GM18505 (cell line): ENCODE results near the gene GOLGA8N.

ENCODE experiments used
- ATAC-seq: cut with Tn5 transposase; IDR thresholded peaks from one replicate; pipeline ENCODE4 v1.9.1; 2021; ENCODE audit not compliant: unreplicated experiment
- POLR2A ChIP-seq: IDR thresholded peaks from 4 replicates; pipeline ENCODE4 v1.6.1; 2011; ENCODE audit warnings: borderline replicate concordance; ENCODE audit not compliant: insufficient read depth, insufficient read length; ENCODE audit errors: extremely low read depth

Gene GOLGA8N

DNA sequence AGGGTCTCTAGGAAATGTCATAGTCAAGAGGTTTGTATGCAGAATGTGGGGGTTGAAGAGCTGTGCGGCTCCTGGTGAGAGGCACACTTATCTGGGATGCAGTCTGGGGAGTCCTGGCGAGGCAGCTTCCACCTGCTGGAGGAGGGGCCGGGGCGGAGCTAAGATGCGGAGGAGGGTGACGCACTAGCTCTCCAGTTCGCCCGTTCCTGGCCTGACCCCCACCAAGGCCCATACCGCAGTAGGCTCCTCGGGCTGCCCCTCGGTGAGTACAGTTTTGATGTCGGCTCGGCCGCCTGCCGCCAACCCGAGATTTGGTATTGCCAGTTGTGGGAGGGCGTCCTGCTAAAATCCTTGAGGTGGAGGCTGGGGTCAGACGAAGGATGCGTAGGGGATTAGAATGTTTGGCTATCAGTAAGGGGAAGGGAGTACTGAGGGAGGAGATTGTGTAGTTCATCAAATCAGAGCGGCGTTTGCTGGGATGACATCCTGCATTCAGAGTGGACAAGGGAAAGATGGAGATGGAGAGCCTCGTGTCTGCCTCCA, 48.3 kb downstream of the GOLGA8N start, which contains the start of gene SCG5:
SCG5 (plus strand) TSS at position 194 of the 543 bp plus-strand sequence. CDS start 1,883 bp downstream, outside the sequence.
- peak; percentile 23 for TF ChIP-seq POLR2A
- ATAC-seq: no peak

DNA sequence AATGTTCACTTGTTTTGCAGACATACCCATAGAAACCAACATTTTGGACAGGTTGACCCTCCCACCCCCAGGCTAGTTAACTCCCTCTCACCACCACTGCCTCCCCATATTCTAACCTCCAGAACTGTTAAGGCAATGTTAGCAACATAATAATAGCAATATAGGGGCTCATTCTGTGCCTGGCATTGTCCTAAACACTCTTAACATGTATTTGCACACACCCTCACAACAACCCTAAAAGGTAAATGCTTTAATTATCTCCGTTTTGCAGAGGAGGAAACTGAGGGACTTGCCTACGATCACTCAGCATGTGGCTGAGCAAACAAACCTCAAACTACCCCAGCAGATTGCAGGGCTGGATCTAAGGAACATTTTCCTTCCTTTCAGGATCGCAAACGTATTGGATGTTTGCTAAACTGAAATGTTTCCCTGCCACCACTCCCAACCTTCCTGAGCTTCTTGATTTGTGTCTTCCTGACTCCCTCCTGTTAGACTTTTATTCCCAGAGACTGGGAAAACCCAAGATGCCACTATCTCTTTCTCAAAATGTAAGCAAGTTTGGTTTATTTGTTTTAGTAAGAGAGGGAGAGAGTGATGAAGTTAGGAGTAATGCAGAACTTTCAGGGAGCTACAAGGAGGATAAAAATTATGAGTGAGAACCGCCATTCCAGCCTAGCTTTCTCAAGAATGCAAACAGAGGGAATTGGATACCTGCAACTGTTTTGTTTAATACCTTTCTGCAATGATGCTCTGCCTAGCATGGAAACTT, 49.6 kb downstream of the GOLGA8N start:
- no peak for TF ChIP-seq POLR2A
- no peak for ATAC-seq

DNA sequence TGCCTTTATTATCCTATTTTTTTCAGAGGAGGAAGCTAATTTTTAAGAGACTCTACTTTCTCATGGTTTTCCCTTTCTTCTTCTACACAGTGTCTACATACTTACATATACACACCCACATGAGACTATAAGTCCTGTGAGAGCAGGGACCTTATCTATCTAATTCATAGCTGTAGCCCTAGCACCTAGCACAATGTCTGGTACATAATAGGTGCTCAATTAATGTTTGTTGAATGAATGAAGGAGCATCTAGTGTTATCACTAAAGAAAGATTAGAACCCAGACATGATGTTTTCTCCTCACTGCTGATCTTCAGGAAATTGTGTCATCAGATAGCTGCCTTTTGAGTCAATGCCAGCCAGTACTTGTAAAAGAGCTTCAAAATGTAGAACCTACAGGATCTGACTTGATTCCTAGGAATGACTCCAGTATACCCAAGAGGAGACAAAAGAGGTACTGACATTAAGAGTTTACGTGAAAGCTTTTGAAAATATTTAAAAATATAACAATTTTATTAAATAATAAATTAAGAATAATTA, 50.7 kb downstream of the GOLGA8N start:
- ATAC-seq: no peak

DNA sequence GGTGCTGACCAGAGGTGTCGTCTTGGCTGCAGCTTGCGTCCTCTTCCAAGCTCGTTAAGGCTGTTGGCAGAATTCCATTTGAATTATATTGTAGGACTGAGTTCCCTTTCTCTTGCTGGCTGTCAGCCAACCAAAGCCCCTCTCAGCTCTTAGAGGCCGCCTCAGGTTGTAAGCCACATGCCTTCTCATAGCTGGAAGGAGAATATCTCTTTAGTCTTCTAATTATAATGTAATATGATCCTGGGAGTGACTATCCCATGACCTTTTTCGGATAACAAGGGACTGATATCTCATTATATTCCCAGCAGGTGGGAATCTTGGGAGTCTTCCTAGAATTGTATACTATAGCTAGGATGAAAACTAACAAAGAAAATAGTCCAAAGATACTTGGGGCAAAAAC, 53.0 kb downstream of the GOLGA8N start:
- no peak for ATAC-seq

More for the DNA sequence above, 50.7 kb downstream of the GOLGA8N start:
- TF ChIP-seq POLR2A: no peak

DNA sequence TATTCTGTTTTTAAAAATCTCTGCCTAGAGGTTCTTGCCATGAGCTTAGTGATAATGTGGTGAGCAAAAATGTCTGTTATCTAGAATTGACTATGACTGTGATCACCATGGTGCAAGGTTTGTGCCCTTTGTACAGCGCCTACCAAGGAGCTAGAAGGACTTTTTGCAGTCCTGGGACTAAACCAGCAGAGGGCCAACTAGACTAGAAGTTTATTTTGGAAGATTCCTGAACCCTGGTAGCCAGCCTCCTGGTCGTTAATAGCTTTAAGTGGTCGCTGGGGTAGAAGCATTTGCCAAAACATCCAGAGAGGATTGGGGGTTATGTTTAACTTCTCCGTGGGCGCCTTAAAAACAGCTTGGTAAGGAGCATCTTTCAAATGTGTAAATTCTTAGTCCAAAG, 56.1 kb downstream of the GOLGA8N start:
- no peak for TF ChIP-seq POLR2A
- ATAC-seq: no peak

More for the DNA sequence above, 53.0 kb downstream of the GOLGA8N start:
- no peak for TF ChIP-seq POLR2A

DNA sequence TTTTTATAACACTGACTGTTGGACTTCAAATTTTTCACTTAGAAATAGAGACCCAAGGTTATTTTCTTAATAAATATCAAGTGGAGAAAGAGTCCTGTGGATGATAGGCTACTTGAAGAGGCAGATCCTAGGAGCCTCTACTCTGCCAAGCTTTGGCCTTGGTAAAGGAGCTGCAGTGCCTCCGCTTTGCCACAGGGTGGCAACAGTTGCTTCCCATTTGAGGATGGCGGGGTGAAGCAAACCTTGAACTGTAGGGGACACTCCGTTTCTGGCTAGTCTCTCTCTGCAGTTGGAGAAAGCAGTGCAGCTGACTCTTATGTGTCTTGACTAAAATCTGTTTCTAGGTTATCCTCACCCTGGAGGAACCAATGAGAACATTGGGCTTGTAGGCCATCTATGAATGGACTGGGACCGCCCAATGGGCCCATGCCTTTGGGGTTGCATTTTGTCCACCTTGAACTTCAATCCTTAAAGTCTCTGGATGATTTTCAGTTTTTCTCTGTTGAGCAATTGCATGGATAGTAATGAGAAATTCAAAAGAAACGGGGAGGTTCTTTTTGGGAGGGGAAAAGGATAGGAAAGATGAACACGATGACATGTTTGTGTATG, 58.1 kb downstream of the GOLGA8N start:
- TF ChIP-seq POLR2A: no peak
- ATAC-seq: peak; percentile 71

DNA sequence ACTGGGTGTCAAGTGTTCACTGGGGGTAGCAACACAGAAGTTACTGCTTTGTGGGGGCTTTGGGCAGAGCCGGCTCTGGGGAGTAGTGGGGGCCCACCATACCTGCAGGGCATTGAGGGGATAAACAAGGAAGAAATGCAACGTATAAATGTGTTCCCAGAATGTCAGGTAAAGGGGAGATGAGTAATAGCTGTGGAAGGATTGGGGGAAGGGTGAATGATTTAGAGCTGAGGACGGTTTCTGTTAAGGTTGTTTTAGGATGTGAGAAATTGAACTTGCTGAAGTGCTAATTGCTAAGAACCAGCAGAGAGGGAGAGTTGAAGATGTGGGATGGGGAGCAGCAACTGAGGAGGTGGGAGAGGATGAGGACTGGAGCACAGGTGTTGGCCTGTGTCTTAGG, 58.9 kb downstream of the GOLGA8N start:
- ATAC-seq: no peak
- no peak for TF ChIP-seq POLR2A

DNA sequence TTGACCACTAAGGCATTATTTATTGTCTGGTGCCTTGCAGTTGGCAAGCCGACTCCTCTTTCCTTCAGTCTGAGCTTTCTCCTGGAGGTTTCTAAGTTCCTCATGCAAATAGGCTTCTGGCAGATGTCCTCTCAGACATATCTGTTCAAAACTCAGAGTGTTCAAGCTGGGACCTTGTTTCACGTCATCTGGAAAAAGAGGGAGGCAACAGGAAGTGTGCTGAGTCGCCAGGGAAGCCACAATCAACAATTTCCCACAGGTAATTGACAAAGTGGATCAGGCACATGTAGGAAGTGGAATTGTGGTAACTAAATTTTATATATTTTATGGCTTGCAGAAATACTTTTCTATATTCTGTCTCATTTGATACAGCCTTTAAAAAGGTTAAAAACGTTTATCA, 62.8 kb downstream of the GOLGA8N start:
- ATAC-seq: no peak
- TF ChIP-seq POLR2A: no peak

DNA sequence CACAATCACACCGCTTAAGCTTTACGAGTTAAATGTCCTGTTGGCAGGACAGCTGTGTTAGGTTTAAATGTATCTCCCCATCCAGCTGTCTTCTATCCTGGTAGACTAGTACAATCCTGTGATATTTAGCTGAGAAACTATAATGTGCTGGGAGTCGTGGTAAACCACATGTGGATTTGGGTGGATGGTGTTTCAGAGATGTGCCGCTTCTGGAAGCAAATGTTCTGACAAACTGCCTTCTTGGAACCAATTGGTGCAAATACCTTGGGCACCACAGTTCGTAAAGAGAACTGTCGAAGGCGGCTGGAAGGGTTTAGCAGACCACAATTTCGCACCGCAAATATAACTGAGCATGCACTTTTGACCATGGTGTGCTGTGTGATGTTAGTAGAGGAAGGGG, 63.2 kb downstream of the GOLGA8N start:
- no peak for TF ChIP-seq POLR2A
- ATAC-seq: no peak
